CD4-positive, alpha-beta T cell treated with Interleukin-15 for 4 hours (primary cell): ENCODE measurements around the gene ABCD4.

Experiments used
- DNase-seq: peaks from one replicate; pipeline ENCODE4 v3.0.0-alpha.2; 2020; ENCODE audit warnings: low spot score

ABCD4 gene

GRCh38 chr14:74259513-74259912, 43.2 kb downstream of the ABCD4 start:
- DNase-seq = no peak

GRCh38 chr14:74258764-74259035, 44.0 kb downstream of the ABCD4 start:
- DNase-seq = no peak

- DNase-seq = no peak
Observed at GRCh38 chr14:74257941-74258763, 44.6 kb downstream of the ABCD4 start.

GRCh38 chr14:74257078-74257940, 45.4 kb downstream of the ABCD4 start:
- peak; percentile 49 for DNase-seq

- no peak for DNase-seq
Observed at GRCh38 chr14:74255281-74255680, 47.5 kb downstream of the ABCD4 start.

GRCh38 chr14:74249433-74250375, 53.0 kb downstream of the ABCD4 start:
- no peak for DNase-seq

- DNase-seq = no peak
Observed at GRCh38 chr14:74248017-74248416, 54.7 kb downstream of the ABCD4 start.

- no peak for DNase-seq
Observed at GRCh38 chr14:74246542-74246941, 56.2 kb downstream of the ABCD4 start.

GRCh38 chr14:74245292-74245691, 57.4 kb downstream of the ABCD4 start:
- DNase-seq = no peak

- DNase-seq = no peak
Observed at GRCh38 chr14:74244115-74244514, 58.6 kb downstream of the ABCD4 start.

GRCh38 chr14:74243051-74243450, 59.7 kb downstream of the ABCD4 start:
- no peak for DNase-seq

GRCh38 chr14:74242780-74243042, 60.0 kb downstream of the ABCD4 start:
- no peak for DNase-seq

- no peak for DNase-seq
Observed at GRCh38 chr14:74242021-74242779, 60.5 kb downstream of the ABCD4 start.

- DNase-seq = no peak
Observed at GRCh38 chr14:74241652-74242017, 61.1 kb downstream of the ABCD4 start.

- DNase-seq = no peak
Observed at GRCh38 chr14:74240794-74241651, 61.7 kb downstream of the ABCD4 start.

- no peak for DNase-seq
Observed at GRCh38 chr14:74239848-74240793, 62.6 kb downstream of the ABCD4 start.

GRCh38 chr14:74238974-74239847, 63.5 kb downstream of the ABCD4 start, which contains the start of gene VSX2:
VSX2 (plus strand) TSS chr14:74239449; CDS start chr14:74239562, 113 bp downstream.
- no peak for DNase-seq

GRCh38 chr14:74237441-74237840, 65.3 kb downstream of the ABCD4 start:
- DNase-seq = no peak
